Breast epithelium (tissue), 3 donors: Measurements from ENCODE around the gene NCOA6.
A peak's percentile ranks its signal among the peaks of the same experiment; 100 is the strongest.

ENCODE experiments used
- CTCF ChIP-seq, 3 donors: fragments of 450-650 bp; IDR thresholded peaks; one replicate each; pipeline ENCODE4 v1.5.1; 2016 to 2017; ENCODE audit warnings: antibody characterized with exemption in 3 of 3, mild to moderate bottlenecking in 3 of 3, moderate library complexity in 3 of 3
- POLR2A ChIP-seq: fragments of 450-650 bp; IDR thresholded peaks from one replicate; pipeline ENCODE4 v1.6.1; 2016; ENCODE audit warnings: antibody characterized with exemption, mild to moderate bottlenecking, moderate library complexity
- POLR2AphosphoS5 ChIP-seq, 3 donors: sonication (generic); formaldehyde crosslinking; IDR thresholded peaks; one replicate each; pipeline ENCODE4 v1.6.1; 2017; ENCODE audit warnings: antibody characterized with exemption in 3 of 3

- peak; percentile 18 for TF ChIP-seq POLR2A
- no peak for TF ChIP-seq POLR2AphosphoS5 (IDR thresholded peaks at IDR 0.05)
- TF ChIP-seq CTCF (IDR thresholded peaks at IDR 0.05) = no peak
Measured at GRCh38 chr20:34824452-34824805, 1.0 kb downstream of the NCOA6 start.
